Endothelial cell of umbilical vein (primary cell): ENCODE data around the gene MEGF10.

Source experiments
- CTCF ChIP-seq, 2 donors: IDR thresholded peaks; 1 replicate in 1 of 2; 2 replicates in 1 of 2; pipeline ENCODE4 v1.5.1; 2011; ENCODE audit warnings: low read length in 2 of 2, mild to moderate bottlenecking in 2 of 2, moderate library complexity in 2 of 2, control low read depth in 1 of 2, inconsistent platforms in 1 of 2, low read depth in 1 of 2; ENCODE audit not compliant: insufficient read depth in 1 of 2; ENCODE audit errors: extremely low read depth in 1 of 2
- POLR2A ChIP-seq: IDR thresholded peaks from 2 replicates; pipeline ENCODE4 v1.6.1; 2012; ENCODE audit warnings: low read depth, mild to moderate bottlenecking, control low read depth, low read length

- TF ChIP-seq POLR2A (no peak), CTCF (IDR thresholded peaks at IDR 0.05; ENCODE audit: extremely low read depth in 1 of 2, insufficient read depth in 1 of 2, low read depth in 1 of 2, low read length in 2 of 2) (no peak)
Measured at GRCh38 chr5:127337876-127338275, 47.3 kb downstream of the MEGF10 start.
